Bone marrow (tissue), 2 donors: Measurements from ENCODE around the gene SIGMAR1.
A peak's percentile ranks its signal among the peaks of the same experiment; 100 is the strongest.

Source experiments
- DNase-seq, 2 donors: peaks; one replicate each; lab custom pipeline; 2025; lab: John Stamatoyannopoulos, UW

Gene SIGMAR1

GRCh38 chr9:34630402-34631154 is 7.0 kb downstream of the SIGMAR1 start:
- no peak for DNase-seq

GRCh38 chr9:34629491-34629808 is 8.1 kb downstream of the SIGMAR1 start:
- no peak for DNase-seq

- no peak for DNase-seq
Observed at GRCh38 chr9:34628656-34629490, 8.7 kb downstream of the SIGMAR1 start, which contains the start of gene ARID3C. Gene ARID3C, minus strand, starts transcription at chr9:34629066. Its CDS starts 1,052 bp downstream, at chr9:34628014.

GRCh38 chr9:34627716-34628655 is 9.6 kb downstream of the SIGMAR1 start:
- DNase-seq, result no peak

- no peak for DNase-seq
Observed at GRCh38 chr9:34625186-34625486, 12.5 kb downstream of the SIGMAR1 start.

GRCh38 chr9:34624475-34625185 is 13.0 kb downstream of the SIGMAR1 start:
- DNase-seq, result no peak

- no peak for DNase-seq
Observed at GRCh38 chr9:34623374-34624235, 14.0 kb downstream of the SIGMAR1 start.

GRCh38 chr9:34620061-34620994 is 17.3 kb downstream of the SIGMAR1 start, which contains the start of gene DCTN3:
Gene DCTN3, minus strand, starts transcription at chr9:34620495. Its CDS starts 31 bp downstream, at chr9:34620464.
- DNase-seq, result peak; percentile 65 to 93

GRCh38 chr9:34615132-34615531 is 22.5 kb downstream of the SIGMAR1 start:
- no peak for DNase-seq

GRCh38 chr9:34612788-34613390 is 24.7 kb downstream of the SIGMAR1 start:
- DNase-seq, result peak; percentile 34 to 61

- DNase-seq, result peak in 1 of 2 donors; percentile 66
Observed at GRCh38 chr9:34611811-34612787, 25.5 kb downstream of the SIGMAR1 start, which contains the start of gene RPP25L. Gene RPP25L, minus strand, starts transcription at chr9:34612097. Its CDS starts 801 bp downstream, at chr9:34611296.

- no peak for DNase-seq
Observed at GRCh38 chr9:34611251-34611810, 26.3 kb downstream of the SIGMAR1 start.

GRCh38 chr9:34610434-34611206 is 27.0 kb downstream of the SIGMAR1 start:
- DNase-seq, result no peak

GRCh38 chr9:34607331-34607730 is 30.3 kb downstream of the SIGMAR1 start:
- no peak for DNase-seq

GRCh38 chr9:34606905-34607304 is 30.7 kb downstream of the SIGMAR1 start:
- no peak for DNase-seq

GRCh38 chr9:34606190-34606589 is 31.4 kb downstream of the SIGMAR1 start:
- no peak for DNase-seq
